ENCODE measurements around the gene PSMA7. TPM values are rescaled to one million over a fixed set of nuclear protein-coding genes. Genes with fewer than 3 reads are reported as not detected.

The PSMA7 gene
- total RNA-seq, 1 experiment from 2014 or later, result 722 TPM

DNA sequence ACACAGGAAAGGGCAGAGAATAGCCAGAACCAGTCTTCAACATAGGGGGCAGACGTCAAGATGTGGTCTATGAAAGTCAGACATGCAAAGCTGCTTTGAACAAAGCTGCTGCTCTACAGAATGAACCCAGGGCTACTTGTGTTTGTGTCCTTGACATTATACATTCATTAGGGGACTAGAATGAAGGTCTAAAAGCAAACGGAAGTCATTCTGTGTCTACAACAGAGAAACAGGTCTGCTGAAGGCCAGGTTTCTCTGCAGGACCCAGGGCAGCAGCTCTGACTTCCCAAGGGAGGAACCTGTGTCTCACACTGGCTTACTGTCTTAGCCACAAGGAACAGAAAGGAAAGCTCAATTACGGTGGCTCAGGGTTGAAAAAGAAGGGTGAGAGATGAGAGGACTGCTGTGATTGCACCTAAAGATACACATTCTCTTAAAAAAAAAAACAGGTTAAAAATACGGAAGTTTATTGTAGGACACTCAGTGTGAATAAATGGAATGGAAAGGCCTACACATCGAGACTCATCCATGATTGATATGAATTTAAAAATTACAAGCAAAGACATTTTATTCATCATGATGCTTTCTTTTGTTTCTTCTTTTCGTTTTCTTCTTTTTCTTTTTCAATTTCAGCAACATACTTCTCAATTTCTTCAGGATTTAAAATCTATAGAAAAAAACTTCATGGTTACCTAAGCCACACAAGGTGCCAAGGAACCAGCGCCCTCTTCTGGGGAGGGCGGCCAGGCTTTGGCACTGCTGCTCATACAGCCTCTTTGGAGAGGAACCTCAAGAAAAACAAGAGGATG is 6.7 kb downstream of the PSMA7 start:
- DNase-seq (ENCODE audit: low read depth), result peak; percentile 69

DNA sequence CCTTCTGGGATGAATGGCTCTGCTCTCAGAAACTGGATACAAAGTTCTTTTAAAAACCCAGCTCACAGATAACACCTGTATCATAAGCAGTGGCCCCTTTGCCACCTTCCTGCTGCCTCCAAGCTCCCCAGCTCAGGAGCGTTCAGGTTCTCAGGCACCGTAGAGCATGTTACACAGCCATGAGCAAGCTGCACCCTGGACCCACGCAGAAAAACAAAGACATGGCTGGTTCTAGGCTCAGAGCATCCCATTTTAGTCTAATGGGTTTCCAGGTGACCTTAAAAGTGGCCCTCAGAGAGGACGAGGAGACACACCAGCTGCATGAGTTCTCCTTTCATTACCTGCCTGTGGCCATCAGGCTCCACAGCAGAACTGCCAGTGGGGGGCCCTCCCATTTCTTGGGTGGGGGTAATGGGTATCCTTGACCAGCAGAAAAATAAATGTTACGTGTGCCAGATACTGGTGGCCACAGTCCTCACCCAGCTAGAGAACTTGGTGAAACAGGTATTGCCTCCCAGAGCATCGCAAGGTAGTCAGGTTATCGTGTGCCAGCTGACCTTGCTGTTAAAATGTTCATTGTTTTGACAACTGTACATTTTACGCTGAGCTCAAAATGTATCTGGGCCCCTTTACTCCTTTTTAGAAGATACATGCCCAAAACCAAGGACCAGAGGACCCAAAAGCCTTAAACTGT is 7.5 kb downstream of the PSMA7 start:
- DNase-seq (ENCODE audit: low read depth), result no peak

DNA sequence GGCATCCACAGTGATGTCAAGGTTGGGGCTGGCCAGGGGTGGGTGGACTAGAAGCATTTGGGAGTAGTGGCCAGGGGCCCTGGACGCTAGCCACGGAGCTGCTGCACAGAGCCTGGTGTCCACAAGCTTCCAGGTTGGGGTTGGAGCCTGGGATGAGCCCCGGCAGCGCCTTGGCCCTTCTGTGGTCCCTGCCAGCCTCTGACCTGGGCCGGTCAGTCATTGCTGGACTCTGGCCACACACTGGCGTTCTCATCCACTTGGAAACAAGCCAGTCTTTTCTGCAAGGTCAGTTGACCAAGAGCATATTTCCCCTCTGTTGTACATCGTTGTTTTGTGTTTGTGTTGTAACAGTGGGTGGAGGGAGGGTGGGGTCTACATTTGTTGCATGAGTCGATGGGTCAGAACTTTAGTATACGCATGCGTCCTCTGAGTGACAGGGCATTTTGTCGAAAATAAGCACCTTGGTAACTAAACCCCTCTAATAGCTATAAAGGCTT is 8.4 kb downstream of the PSMA7 start:
- no peak for DNase-seq (ENCODE audit: low read depth)

DNA sequence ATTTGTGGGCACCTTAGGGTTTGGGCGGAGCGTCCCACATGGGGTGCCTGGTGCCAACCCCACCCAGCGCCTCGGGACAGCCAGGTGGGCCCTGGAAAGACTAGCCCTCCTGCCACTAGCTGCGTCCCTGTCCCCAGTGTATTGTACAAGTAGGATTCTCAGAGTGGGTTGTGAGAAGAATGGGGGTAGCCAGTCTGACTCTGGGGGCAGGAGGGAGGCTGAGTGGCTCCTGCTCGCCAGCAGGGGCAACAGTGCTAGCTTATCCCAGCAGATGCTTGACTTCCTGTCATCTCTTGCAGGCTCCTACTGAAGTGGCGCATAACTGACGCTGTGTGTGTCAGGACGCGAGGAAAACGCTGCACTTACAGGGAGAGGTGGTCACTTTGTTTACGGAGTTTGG is 9.3 kb downstream of the PSMA7 start:
- DNase-seq (ENCODE audit: low read depth), result no peak

DNA sequence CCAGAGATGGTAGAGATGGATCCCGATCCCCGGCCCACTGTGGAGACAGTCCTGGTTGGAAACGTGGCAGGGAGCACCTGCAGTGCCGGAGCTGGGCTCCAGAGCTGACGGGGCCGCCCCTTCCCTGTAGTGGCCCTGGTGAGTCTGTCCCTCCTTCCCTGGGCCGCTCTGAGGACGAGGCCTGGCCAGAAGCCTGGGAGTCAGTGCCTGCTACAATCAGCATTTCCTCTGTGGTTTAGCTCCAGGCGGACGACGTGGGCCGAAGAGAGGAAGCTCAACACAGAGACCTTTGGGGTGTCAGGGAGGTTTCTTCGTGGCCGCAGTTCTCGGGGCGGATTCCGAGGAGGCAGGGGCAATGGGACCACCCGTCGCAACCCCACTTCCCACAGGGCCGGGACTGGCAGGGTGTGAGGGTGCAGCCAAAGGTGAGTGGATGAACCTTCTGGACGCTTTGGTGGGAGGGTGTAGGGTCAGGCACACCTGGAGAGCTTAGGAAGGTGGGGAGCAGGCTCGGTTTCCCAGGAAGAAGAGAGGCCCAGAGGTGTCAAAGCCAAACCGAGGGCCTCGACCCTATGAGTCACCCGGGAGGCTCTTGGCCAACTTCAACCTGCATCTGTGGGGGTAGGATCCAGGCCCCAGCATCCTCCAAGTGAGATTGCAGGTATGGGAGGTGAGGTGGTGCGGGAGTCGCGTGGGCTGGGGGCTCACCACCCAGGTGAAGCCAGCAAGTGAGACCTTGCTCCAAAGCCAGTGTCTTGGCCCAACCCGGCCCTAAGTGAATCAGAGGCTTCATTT is 9.9 kb downstream of the PSMA7 start:
- no peak for DNase-seq (ENCODE audit: low read depth)

DNA sequence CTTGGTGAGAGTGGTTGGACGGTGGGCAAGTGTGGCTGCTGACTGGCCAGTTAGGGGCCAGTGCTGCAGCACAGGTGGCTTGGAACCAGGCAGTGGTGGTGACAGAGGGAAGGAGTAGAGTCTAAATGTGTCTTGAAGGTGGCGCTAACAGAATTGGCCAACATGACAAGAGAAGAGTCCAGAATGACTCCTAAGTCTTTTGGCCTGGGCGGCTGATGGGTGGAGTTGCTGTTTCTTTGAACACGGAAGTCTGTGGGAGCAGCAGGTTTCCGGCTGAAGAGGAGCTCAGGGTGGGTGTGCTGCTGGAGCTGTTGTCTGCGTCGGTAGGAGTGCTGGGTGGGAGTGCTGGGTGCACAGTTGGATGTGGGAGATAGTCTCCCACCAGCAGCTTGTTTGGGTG is 10.8 kb downstream of the PSMA7 start:
- DNase-seq (ENCODE audit: low read depth), result no peak

DNA sequence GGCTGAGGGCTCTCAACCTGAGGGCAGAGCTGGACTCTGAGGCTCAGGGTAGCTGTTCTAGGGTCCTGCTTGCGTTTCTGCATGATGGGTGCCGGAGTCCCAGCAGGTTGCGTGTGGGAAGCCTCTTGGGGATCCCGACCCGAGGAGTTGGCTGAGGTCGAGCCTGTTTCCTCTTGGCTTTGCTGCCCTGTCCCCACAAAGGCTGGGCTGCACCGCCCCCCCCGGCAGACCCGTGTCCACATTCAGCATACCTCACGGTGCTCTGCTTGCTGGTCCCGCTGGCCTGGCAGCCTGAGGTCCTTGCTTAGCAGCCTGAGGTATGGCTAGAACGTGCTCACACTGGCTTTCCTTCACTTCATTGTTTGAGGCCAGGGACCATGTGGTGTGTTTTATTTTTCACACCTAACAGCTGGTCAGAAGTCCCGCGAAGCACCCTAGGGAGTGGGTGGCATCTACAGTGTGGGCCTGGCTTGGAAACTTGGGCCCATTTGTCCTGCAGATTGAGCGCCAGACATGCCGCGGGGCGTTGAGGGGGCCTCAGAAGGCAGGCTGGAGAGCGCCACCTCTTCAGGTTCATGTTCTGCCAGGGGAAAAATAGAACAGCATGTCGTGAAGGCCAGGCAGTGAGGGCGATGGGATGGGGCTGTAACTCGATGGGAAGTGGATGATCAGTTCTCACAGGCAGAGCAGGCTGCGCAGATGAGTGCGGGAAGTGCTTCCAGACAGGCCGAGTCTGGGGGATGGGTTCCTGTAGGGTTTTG is 11.5 kb downstream of the PSMA7 start:
- DNase-seq (ENCODE audit: low read depth), result no peak

DNA sequence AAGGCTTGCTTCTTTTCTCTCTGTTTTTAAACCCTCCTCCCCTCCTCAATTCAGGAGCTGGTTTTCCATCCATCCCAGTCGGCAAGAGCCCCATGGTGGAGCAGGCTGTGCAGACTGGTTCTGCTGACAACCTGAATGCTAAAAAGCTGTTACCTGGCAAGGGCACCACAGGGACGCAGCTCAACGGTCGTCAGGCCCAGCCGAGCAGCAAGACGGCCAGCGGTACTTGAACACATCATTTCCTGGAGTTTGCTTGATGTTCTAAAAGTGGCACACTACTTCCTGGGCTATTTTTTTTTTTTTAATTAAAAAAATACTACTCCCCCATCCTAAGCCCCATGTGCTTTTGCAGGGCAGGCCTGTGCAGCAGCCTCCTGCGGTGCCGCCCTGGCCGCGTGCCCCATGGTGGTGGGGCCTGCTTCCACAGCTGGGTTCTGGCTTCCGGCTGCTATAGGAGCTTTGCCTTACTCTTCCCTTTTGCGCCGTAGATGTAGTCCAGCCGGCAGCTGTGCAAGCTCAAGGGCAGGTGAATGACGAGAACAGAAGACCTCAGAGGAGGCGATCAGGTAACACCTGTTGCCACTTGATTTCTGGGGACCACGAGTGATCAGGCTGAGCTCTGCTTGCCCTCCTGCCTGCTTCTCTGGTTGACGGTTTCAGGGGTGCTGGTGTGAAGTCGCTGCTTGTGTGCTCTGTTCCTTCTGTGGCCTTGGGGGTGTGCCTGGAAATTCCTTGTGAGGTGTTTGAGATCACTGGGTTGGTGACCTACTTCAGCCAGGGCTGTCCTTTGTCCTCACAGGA is 13.3 kb downstream of the PSMA7 start:
- no peak for DNase-seq (ENCODE audit: low read depth)

DNA sequence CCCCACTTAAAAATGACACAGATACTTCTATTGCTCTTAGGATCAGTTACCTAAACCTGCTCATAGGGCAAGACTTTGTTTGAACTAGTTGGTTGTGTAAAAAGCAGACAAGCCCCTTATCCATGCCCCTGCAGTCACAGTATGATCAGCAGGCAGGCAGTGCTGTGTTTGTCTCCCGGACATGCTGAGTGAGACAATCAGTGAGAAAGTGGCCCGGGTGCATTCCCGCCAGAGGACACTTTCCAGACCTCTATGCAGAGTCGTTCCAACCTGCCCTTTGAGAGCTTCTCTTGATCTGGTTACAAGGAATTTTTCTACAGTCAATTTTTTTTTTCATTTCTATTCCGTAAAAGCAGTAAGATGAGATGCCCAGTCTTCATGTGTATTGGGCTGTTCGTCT is 14.7 kb downstream of the PSMA7 start:
- no peak for DNase-seq (ENCODE audit: low read depth)

DNA sequence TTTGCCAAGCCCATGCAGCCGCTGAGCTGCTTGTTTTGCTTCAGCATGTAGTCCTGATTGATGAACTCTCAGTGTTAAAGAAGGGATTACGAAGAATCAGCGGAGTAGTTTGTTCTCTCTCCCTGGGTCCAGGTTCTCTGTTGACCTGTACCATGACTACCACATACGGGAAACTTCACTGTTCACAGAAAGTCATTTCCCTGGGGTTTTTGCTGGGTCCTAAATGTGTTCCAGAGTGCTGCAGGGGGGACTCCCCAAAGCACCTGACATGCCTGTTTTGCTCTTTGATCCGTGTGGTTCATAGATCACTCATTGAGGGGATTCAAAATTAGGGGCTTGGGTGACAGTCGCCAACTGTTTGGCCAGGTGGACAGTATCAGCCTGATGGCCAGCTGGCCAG is 15.4 kb downstream of the PSMA7 start:
- no peak for DNase-seq (ENCODE audit: low read depth)

DNA sequence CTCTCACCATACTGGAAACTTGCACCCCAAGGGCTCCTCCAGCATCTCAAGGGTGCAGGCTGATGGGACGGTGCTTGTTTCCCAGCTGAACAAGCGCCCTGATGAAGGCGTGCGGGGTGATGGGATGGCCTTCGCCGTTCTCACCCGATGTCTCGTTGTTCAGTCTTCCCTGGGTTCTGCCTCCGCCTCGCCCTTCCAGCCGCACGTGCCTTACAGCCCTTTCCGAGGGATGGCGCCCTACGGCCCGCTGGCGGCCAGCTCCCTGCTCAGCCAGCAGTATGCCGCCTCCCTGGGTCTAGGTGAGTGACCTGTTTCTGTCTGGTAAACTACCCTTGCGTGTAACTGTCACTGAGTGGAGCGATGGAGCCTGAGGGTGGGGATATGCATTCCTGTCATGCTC is 17.1 kb downstream of the PSMA7 start:
- no peak for DNase-seq (ENCODE audit: low read depth)

DNA sequence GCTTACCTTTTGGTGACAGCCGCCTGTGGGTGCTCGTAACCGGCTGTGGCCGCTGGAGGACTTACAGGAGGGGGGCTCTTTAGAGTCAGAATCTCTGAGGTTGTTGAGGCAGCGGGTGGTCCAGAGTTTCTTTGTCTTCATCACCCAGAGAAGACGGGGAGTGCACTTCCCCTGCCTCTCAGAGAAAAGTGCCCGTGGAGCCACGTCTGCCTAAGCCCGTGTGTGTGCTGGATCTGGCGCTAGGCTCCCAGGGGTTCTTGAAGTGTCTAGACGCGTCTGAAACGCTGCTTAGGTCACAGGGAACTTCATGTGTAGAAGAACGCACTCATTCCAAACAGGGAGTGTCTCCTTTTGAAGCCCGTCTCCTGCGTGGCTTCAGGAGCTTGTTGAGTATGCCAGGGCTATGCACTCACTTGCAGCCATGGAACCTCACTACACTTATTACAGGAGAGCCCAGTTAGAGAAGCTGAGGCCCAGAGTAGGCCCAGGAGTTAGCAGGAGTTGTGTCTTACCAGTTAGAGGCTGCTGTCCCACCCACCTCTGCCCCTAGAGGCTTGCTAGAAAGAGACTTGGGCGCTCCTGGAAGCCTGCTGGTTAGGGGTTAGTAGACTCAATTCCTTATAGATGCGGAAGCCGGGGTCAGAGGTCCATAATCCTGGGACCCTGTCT is 19.6 kb downstream of the PSMA7 start:
- no peak for DNase-seq (ENCODE audit: low read depth)

DNA sequence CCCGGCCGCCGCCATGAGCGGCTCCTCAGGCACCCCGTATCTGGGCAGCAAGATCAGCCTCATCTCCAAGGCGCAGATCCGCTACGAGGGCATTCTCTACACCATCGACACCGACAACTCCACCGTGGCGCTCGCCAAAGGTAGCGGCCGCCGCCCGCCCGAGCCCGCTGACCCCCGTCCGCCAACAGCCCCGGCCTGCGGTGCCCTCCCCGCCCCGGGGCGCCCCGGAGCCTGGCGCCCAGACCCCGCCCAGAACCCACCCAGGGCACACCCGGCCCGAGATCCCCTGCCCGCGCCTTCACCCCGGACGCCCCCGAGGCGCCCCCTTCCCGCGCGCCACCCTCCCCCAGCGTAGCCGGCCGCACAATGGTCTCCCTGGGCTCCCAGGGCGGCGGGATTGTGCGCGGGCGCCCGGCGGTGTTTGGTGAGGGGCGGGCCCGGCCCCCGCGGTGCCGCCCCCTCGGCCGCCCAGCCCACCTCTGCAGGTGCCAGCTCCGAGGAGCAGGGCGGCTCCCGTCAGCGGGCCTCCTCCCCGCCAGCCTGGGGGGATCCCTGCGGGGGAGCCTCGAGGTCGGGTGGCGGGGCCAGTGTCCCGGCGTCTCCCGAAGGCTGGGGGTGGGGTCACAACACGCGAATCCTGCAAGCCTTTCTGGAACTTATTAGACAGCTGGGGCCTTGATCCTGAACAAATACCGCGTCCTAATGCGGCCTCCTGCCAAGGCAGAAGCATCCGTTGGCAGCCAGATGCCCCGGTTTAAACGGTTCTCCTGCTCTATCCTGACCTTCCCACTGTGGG is 20.3 kb downstream of the PSMA7 start:
- peak; percentile 37 for DNase-seq (ENCODE audit: low read depth)

DNA sequence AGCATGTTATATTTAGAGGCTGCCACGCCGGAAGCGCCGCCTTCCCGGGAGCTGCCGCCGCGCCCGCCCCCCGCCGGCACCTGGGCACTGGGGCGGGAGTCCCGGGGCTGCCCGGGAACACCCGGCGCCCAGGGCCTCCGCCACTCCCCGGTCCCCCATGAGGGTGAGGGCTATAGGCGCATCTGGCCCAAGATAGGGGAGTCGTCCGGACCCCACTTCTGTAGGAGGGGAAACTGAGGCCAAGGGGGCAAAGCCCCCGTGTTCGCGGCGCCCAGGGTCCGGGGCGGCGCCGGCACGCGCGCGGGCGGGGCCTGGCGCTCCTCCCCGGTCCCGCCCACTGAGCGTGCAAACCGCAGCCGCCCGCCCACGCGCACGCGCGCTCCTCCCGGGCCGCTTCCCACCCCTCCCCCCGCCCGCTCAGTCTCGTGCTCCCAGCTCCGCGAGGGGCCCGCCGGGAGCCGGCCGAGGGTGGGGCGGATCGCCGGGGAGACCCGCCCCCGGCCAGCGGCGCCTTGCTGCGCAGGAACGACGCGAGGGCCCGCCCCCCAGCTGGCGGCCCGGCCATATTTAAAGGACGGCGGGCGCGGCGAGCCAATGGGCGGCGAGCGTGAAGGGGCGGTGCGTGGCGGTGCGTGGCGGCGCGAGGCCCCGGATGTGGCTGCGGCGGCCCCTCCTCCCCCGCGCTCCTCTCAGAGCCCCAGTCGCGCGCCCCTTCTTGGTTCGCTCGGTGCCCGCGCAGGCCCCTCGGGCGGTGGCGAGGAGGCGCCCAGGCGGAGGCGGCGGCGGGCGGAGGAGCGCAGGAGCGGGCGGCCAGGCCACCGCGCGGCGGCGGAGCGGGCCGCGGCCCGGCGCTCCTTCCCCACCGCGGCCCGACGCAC is 21.2 kb downstream of the PSMA7 start, which contains the start of gene LSM14B:
Gene LSM14B, plus strand, starts transcription at position 700 of the 878 bp plus-strand sequence. CDS start 192 bp downstream, outside the sequence.
- peak; percentile 97 for DNase-seq (ENCODE audit: low read depth)

DNA sequence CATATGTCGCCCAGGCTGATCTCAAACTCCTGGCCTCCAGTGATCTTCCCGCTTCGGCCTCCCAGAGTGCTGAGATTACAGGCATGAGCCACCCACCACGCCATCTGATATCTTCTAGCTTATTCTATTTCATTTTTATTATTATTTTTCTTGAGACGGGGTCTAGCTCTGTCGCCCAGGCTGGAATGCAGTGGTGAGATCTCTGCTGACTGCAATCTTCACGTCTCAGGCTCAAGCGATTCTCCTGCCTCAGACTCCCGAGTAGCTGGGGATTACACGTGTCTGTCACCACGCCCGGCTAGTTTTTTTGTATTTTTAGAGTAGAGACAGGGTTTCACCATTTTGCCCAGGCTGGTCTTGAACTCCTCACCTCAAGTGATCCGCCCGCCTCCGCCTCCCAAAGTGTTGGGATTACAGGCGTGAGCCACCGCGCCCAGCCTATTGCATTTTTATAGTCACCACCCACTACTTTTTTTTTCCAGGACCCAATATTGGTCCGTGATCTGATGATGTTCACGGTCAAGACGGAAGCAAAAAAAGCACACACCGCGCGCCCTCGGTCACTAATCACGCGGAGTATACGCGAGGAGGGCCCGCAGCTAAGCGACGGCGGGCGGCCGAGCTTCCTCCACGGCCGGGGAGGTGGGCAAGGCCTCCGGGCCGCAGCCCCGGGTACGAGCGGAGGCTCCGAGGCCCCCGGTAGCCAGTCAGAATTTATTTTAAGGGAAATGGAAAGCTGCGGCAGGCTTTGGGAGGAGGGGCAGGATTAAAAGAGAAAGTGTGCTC is 22.0 kb downstream of the PSMA7 start:
- no peak for DNase-seq (ENCODE audit: low read depth)

DNA sequence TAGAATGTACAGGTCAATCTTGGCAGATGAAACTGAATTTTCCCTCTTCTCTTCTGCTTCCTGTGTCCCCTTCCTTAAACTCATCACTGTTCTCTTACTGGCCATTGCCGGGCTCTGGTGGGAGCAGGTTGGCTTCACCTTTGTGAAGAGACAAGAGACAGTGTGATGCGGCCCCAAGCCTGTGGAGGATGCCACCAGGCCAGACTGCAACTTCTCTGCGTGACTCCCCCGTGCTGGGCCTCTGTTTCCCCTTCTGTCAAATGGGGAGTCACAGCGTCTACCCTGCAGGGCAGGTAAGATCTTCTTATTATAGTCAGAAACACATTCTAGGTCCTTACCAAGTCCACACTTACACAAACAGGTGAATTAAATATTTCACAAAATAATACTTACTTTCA is 22.8 kb downstream of the PSMA7 start:
- no peak for DNase-seq (ENCODE audit: low read depth)

DNA sequence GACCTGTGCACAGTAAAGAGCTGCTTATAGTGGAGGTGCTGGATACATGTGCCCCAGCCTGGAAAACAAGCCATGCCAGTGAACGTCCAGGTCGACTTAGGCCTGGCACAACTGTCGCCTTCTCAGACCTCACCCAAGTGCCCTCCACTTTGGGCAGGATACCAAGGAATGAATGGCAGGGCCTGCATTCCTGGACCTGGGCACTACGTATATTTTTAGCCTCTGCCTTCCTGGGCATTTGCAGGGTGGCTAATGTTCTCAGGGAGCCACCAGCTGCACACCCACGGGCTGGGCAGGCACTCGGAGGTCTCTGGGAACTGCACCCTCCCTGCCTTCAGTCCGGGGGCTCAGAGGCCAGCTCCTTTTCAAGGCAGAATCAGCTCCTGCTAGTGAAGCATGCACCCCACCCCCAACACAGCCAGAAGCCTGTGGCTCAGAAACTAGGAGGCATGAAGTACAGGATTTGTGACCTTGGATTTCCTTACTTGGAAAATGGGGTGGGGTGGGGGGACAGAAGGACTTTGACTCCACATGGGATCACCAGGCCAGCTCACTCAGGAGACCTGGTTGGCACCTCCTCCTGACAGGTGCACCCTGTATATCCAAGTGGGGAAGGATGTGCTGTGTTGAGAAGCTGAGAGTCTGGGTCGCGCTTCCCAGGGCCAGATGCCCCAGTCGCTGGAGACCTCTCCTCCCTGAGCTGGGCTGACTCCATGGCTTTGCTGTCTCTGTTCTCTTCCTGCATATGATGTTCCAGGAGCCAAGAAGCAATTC is 23.4 kb downstream of the PSMA7 start:
- DNase-seq (ENCODE audit: low read depth), result no peak
